ENCODE data around the gene SPTLC3.

The SPTLC3 gene

DNA sequence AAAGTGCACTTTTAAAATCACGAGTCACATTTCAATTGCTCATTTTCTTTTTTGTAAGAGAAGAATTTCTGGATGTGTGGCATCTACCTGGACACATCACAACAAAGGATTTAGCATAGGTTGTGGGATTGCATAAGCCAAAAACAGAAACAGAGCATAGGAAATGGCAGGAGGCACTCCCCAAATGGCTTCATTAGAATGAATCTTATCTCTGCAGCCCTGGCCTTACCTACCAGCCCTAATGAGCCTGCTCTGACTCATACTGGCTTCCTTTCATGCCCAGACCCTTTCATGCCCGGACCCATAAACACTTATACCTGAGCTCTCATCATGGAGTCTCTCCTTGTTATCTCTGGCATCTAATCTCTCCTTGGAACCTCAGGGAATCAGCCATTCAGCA is 23.9 kb upstream of the SPTLC3 start:
- DNase-seq (ENCODE audit: low read depth in 2 of 2) = no peak

DNA sequence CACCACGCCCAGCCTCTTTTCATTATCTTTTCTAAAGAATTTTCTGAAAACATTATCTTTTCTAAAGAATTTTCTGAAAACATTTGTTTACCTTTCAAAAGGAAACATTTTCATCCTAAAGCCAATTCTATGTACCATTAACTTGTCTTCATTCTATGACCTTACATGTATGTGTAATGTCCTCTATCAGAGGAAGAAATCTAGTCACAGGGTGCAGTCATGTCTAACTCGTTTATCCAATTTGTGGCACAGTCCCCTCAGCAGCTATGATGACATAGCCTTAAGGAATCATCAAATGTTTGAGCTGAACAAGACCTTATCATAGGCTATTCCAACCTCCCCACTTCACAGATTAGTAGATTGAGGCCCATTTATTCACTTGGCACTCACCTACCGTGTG is 21.5 kb upstream of the SPTLC3 start:
- DNase-seq (ENCODE audit: low read depth in 2 of 2) = no peak

DNA sequence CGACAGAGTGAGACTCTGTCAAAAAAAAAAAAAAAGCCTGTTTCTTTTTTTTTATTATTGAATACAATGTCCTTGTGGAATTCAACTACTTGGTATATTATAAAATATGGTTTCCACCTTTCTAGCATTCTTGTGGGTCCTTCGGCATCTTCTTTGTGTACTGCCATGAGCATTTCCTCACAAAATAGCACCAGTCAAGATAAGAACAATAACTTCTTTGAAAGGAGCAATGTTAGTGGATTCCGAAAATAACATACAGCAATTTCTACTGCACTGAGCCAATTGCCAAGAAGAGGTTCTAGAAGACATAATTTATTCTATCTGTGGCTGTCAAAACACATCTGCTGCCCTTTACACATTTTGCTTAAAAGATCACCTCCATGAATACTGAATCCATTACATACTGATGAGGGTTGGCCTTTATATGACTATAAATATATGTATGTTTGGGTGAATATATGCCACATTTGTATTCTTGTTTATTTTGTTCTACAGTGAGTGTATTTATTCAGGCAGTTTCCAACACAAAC is 19.1 kb upstream of the SPTLC3 start:
- DNase-seq (ENCODE audit: low read depth in 2 of 2) = no peak

- DNase-seq (ENCODE audit: low read depth in 2 of 2) = no peak
These were observed 11.6 kb upstream of the SPTLC3 start for GRCh38 chr20:12997128-12997655.

DNA sequence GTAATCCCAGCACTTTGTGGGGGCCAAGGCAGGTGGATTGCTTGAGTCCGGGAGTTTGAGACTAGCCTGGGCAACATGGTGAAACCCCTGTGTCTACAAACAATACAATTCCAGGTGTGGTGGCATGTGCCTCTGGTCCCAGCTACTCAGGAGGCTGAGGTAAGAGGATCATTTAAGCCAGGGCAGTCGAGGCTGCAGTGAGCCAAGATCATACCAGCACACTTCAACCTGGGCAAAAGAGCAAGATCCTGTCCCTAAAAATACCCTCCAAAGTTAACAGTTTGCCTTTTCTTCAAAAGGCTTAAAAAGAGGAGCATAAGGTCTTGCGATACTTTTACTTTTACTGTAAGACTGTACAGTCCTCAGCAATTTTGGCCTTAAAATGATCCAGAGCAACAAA is 10.7 kb upstream of the SPTLC3 start:
- DNase-seq (ENCODE audit: low read depth in 2 of 2) = no peak

DNA sequence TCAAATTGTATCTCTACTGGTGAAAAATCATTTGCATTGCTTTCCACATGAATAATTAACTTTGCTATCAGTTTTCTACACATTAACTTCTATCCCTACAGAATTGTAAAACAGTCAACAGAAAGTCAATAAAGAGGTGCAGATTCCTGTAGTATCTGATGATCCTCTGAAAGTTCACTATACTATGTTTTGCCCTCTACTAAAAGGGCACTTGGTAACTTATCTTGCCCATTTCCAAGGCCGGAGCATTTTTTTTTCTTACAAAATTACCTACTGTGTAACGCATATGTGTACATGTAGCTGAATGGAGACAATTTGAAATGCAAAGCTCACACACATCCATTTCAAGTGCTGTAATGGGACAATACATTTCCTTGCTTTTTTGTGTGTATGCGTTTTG is 9.6 kb upstream of the SPTLC3 start:
- DNase-seq (ENCODE audit: low read depth in 2 of 2) = no peak

GRCh38 chr20:13002251-13002650 is 6.5 kb upstream of the SPTLC3 start:
- DNase-seq (ENCODE audit: low read depth in 2 of 2) = no peak

GRCh38 chr20:13006825-13007224 is 1.9 kb upstream of the SPTLC3 start:
- no peak for DNase-seq (ENCODE audit: low read depth in 2 of 2)

GRCh38 chr20:13007596-13007995 is 1.2 kb upstream of the SPTLC3 start:
- DNase-seq (ENCODE audit: low read depth in 2 of 2) = no peak

DNA sequence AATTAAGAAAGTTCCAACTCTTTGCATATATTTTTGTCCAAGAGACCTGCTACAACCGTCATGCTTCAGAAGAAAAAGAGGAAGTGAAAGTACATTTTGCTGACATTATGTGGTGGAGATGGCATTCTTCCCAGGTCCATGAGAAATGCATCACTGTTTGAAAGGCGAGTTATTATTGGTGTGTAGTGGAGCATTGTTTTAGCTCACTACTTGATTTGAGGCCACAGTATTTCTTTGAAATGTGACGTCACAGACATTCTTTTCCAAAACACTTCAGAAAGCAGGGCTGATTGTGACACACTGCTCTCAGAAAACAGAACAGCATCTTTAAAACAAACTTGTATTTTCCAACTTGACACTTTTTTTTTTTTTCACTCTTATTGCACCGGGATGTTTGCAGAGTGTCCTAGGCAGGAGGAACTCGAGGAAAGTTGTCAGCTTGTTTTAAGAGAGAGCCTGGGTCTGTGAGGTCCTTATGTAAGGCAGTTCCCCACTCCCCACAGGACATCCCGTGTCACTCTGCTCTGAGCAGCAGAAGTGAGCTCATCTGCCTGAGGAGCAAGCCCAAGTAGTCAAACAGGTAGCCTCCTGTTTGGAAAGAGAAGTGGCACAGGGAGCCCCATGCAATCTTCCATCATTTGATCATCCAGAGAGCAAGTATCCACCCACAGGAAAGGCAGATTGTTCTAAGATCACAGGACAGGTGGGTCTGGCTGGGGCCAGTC is 1.1 kb downstream of the SPTLC3 start:
- no peak for DNase-seq (ENCODE audit: low read depth in 2 of 2)

- DNase-seq (ENCODE audit: low read depth in 2 of 2) = no peak
These were observed 4.1 kb downstream of the SPTLC3 start for GRCh38 chr20:13012886-13013285.

DNA sequence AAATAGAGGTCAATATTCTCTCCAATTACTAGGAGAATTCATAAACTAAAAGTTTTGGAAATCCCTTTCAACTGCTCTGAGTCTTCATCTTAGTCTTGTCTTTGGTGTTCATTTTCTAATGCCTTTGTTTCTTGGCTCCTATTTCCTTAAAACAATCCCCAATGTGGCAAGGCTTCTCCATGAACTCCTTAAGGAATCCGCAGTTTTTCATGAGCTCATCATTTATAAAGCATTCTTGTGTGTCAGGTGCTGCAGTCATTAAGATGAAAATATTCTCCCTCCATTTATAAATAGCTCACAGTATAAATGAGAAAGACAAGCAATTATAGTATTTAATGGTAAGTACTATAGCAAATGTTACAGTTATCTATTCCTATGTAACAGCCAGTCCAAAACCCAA is 4.6 kb downstream of the SPTLC3 start:
- DNase-seq (ENCODE audit: low read depth in 2 of 2) = no peak

- DNase-seq (ENCODE audit: low read depth in 2 of 2) = no peak
These were observed 8.5 kb downstream of the SPTLC3 start for GRCh38 chr20:13017235-13017634.

DNA sequence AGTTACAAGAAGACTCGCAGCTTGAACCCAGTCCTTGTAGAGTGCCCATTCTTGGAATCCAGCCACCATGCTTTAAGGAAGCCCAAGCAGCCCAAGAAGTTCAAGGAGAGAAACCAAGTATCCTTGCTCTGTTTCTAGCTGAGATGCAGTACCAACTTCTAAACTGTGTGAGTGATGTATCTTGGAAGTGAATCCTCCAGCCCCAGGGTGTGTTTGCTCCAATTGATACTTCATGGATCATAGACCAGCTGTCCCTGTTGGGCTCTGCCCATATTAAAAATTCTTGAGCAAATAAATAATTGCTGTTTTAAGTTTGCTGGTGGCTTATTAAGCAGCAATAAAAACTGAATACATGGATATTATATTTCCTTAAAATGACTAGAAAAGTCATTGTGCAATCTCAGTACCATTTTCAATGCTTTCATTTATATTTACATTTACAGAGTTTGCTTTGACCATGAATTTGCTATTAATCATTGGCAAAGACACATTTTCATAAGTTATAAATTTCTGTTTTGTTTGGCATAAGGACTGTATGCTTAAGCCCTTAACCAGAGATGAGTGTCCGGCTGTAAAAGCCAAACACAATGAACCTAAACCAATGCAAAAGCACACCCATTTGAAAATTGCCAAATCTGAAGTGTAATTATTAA is 9.2 kb downstream of the SPTLC3 start:
- no peak for DNase-seq (ENCODE audit: low read depth in 2 of 2)

- no peak for DNase-seq (ENCODE audit: low read depth in 2 of 2)
These were observed 12.6 kb downstream of the SPTLC3 start for GRCh38 chr20:13021205-13021970.

GRCh38 chr20:13022401-13023155 is 13.8 kb downstream of the SPTLC3 start:
- DNase-seq (ENCODE audit: low read depth in 2 of 2) = no peak

GRCh38 chr20:13024596-13024995 is 15.8 kb downstream of the SPTLC3 start:
- DNase-seq (ENCODE audit: low read depth in 2 of 2) = no peak

DNA sequence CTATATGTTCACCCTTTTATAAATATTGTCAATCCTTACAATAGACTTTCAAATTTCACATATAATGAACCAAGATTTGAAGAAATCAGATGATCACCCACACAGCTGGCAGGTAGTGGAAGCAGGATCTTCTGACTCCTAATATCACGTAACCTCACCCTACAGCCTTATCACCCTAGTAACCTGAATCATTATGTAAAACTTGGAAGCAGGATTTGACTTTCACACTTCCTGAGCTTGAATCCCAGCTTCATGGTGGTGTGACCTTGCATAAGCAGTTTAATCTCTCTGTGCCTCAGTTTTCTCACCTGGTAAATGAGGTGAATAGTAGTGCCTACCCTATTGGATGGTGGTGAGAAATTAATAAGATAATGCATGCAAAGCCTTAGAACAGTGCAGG is 16.4 kb downstream of the SPTLC3 start:
- DNase-seq (ENCODE audit: low read depth in 2 of 2) = no peak

DNA sequence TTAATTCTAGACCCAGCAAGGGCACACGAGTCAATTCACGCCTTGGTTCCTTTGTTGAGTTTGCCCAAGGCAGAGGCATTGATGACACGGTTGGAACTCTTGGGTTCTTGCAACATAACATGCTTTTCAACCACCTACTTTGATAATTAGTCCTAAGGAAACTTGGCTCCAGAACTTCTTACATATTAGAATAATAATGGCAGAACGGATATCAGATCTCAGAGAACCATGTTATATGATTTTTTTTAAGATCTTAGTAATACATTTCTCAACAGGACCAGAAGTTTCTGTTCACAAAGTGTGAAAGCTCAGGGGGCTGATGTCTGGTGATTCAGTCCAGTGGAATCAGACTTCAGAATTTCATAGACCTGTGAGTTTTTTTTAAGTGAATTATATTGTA is 19.2 kb downstream of the SPTLC3 start:
- no peak for DNase-seq (ENCODE audit: low read depth in 2 of 2)

DNA sequence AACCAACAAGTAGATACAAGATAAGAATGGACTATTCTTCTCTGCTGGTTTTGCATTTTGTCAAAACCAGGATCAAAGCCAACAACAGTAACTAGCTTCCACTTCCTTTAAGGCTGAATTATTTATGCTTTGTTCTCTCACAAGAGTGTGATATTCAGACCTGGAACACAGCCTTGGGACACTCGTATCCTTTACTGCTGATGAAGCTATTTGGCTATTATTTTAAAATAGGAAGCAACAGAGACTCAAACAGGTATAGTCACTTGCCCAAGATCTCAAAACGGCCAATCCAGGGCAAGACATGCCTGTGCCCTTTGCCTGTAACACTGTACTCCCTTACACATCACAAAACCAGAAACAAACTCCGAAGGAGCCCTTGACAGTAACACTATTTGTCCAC is 19.9 kb downstream of the SPTLC3 start:
- no peak for DNase-seq (ENCODE audit: low read depth in 2 of 2)

DNA sequence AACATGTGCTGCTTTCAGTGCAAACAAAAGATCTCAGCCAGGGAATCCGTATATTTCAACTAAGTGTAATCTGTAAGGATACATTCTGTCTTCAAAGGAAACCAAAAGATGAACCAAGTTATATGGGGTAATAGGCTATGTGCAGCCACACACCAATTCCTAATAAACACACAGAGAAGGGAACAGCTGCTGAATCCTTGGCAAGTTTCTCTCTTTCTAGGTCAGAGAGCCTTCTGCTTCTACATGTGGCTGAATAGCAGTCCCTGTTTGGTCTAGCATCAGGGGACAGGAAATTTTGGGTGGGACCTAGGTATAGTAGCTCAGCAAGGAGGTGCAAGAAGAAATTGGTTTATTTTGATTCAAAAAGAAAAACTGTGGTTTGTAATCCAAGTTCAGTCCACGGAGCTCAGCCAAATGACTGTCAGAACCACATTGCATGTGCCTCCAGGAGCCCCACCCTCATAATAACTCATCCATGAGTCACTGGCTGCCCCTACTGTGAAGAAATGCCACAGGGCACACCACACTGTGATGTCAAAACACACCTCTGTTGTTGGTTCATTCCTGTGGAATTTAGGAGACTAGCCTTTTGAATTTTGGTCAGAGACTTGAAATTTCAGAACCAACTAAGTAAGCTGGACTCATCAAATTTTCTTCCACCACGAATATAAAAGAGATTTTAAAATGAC is 21.1 kb downstream of the SPTLC3 start:
- DNase-seq (ENCODE audit: low read depth in 2 of 2) = peak in 1 of 2 donors; percentile 7

Data from stimulated activated CD8-positive, alpha-beta memory T cell treated with anti-CD3 and anti-CD28 coated beads, Interleukin-15, amount 100 ng/mL, for 48 hours (primary cell).